Astrocyte (in vitro differentiated cells and primary cell): ENCODE results near the gene URM1. TPM values are rescaled to one million over a fixed set of nuclear protein-coding genes. Genes with fewer than 3 reads are reported as not detected.

Experiments
- DNase-seq: peaks from one replicate; pipeline ENCODE4 v3.0.0-alpha.2; 2010; ENCODE audit warnings: low read depth
- FAIRE-seq: peaks from 2 replicates; lab custom pipeline; 2011; peaks lifted over from hg19 to GRCh38; lab: Jason Lieb, UNC
- H2AFZ ChIP-seq: 2 replicates; pipeline ENCODE4 v1.6.0; 2012; ENCODE audit warnings: low read depth, low read length, inconsistent platforms
- H3K27ac ChIP-seq: 2 replicates; pipeline ENCODE4 v1.5.1; 2011; ENCODE audit warnings: low read depth, low read length, inconsistent platforms
- H3K27me3 ChIP-seq: 2 replicates; pipeline ENCODE4 v1.6.0; 2011; ENCODE audit warnings: low read length, inconsistent platforms; ENCODE audit not compliant: insufficient read depth
- H3K36me3 ChIP-seq: 2 replicates; pipeline ENCODE4 v1.5.1; 2011; ENCODE audit warnings: low read length, inconsistent platforms; ENCODE audit not compliant: insufficient read depth
- H3K4me1 ChIP-seq: 2 replicates; pipeline ENCODE4 v1.5.1; 2011; ENCODE audit warnings: low read length, inconsistent platforms; ENCODE audit not compliant: insufficient read depth
- H3K4me2 ChIP-seq: 2 replicates; pipeline ENCODE4 v1.6.0; 2012; ENCODE audit warnings: low read length, inconsistent platforms
- H3K4me3 ChIP-seq: 2 replicates; pipeline ENCODE4 v1.5.1; 2011; ENCODE audit warnings: low read depth, mild to moderate bottlenecking, low read length, inconsistent platforms; ENCODE audit not compliant: insufficient read depth
- H3K79me2 ChIP-seq: 2 replicates; pipeline ENCODE4 v1.6.0; 2012; ENCODE audit warnings: mild to moderate bottlenecking, low read length, inconsistent platforms; ENCODE audit not compliant: insufficient read depth
- H3K9ac ChIP-seq: 2 replicates; pipeline ENCODE4 v1.6.0; 2012; ENCODE audit warnings: mild to moderate bottlenecking, low read length, inconsistent platforms
- H3K9me3 ChIP-seq: 2 replicates; pipeline ENCODE4 v1.5.1; 2012; ENCODE audit warnings: low read depth, mild to moderate bottlenecking, low read length, inconsistent platforms; ENCODE audit not compliant: insufficient read depth
- H4K20me1 ChIP-seq: 2 replicates; pipeline ENCODE4 v1.6.0; 2012; ENCODE audit warnings: low read length, inconsistent platforms; ENCODE audit not compliant: insufficient read depth
- H3K27ac Mint-ChIP-seq: one replicate; pipeline ENCODE4 v1.8.0; 2021; ENCODE audit warnings: mild to moderate bottlenecking, mixed read lengths; ENCODE audit not compliant: unreplicated experiment
- H3K27me3 Mint-ChIP-seq: one replicate; pipeline ENCODE4 v1.8.0; 2021; ENCODE audit warnings: low read depth, mixed read lengths; ENCODE audit not compliant: unreplicated experiment
- H3K36me3 Mint-ChIP-seq: one replicate; pipeline ENCODE4 v1.8.0; 2021; ENCODE audit warnings: low read depth, mixed read lengths; ENCODE audit not compliant: unreplicated experiment
- H3K4me1 Mint-ChIP-seq: one replicate; pipeline ENCODE4 v1.8.0; 2021; ENCODE audit warnings: low read depth, mixed read lengths; ENCODE audit not compliant: unreplicated experiment
- H3K4me3 Mint-ChIP-seq: one replicate; pipeline ENCODE4 v1.8.0; 2021; ENCODE audit warnings: mild to moderate bottlenecking, moderate library complexity, mixed read lengths; ENCODE audit not compliant: unreplicated experiment
- H3K9me3 Mint-ChIP-seq: one replicate; pipeline ENCODE4 v1.8.0; 2021; ENCODE audit warnings: mild to moderate bottlenecking, mixed read lengths; ENCODE audit not compliant: unreplicated experiment
- EZH2 ChIP-seq: IDR thresholded peaks from 2 replicates; pipeline ENCODE4 v1.6.1; 2012; ENCODE audit warnings: mild to moderate bottlenecking, low read length, inconsistent platforms; ENCODE audit not compliant: insufficient read depth
- total RNA-seq: library from RNA; stranded (reverse); gene quantifications from 2 replicates; pipeline ENCODE4 v1.2.1, GENCODE V29; 2021
- TF ChIP-seq, protein P1 (sequence below): IDR thresholded peaks from 2 replicates; pipeline ENCODE4 v1.5.1; 2011; ENCODE audit warnings: low read depth, mild to moderate bottlenecking, inconsistent platforms, low read length, moderate library complexity; ENCODE audit not compliant: insufficient read depth

The URM1 gene
- total RNA-seq, 1 donor from 2014 or later, result 50.7 TPM

DNA sequence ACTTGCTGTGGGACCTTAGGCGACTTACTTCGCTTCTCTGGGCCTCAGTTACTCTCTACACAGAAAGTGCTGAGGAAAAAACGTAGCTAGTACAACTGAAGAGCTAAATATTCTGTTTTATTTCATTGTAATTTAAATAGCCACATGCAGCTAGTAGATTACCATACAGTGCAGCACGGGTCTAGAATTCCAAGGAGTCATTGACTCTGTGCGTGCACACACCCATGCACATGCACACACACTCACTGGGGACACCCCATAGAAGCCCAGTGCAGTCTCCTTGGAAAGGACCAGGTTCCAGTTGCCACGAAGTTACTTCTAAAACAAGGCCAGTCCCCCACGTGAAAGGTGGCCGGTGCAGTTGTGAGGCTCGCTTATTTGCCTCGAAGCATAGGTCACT, 17.0 kb downstream of the URM1 start:
- H3K27me3 ChIP-seq, result peaks cover 20% of the 10 kb centered on the region
- no peak overlapping the region for H3K27ac ChIP-seq
- H3K4me3 ChIP-seq, result no peak overlapping the region
- H4K20me1 ChIP-seq, result peaks cover 81% of the 10 kb centered on the region
- H3K4me3 Mint-ChIP-seq, result no peak overlapping the region
- no peak overlapping the region for H2AFZ ChIP-seq
- H3K36me3 Mint-ChIP-seq, result peaks cover 30% of the 10 kb centered on the region
- peaks cover 3% of the 10 kb centered on the region for H3K4me1 Mint-ChIP-seq
- H3K36me3 ChIP-seq, result peaks cover 8% of the 10 kb centered on the region
- TF ChIP-seq, protein P1, sequence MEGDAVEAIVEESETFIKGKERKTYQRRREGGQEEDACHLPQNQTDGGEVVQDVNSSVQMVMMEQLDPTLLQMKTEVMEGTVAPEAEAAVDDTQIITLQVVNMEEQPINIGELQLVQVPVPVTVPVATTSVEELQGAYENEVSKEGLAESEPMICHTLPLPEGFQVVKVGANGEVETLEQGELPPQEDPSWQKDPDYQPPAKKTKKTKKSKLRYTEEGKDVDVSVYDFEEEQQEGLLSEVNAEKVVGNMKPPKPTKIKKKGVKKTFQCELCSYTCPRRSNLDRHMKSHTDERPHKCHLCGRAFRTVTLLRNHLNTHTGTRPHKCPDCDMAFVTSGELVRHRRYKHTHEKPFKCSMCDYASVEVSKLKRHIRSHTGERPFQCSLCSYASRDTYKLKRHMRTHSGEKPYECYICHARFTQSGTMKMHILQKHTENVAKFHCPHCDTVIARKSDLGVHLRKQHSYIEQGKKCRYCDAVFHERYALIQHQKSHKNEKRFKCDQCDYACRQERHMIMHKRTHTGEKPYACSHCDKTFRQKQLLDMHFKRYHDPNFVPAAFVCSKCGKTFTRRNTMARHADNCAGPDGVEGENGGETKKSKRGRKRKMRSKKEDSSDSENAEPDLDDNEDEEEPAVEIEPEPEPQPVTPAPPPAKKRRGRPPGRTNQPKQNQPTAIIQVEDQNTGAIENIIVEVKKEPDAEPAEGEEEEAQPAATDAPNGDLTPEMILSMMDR, result no peak
- TF ChIP-seq EZH2, result no peak
- FAIRE-seq, result no peak
- no peak overlapping the region for H3K27ac Mint-ChIP-seq
- DNase-seq, result no peak
- H3K9me3 Mint-ChIP-seq, result no peaks in the 10 kb centered on the region
- H3K27me3 Mint-ChIP-seq, result peaks cover 18% of the 10 kb centered on the region
- no peak overlapping the region for H3K4me2 ChIP-seq
- H3K9ac ChIP-seq, result no peak overlapping the region
- peaks cover 3% of the 10 kb centered on the region for H3K4me1 ChIP-seq
- H3K79me2 ChIP-seq, result no peaks in the 10 kb centered on the region
- H3K9me3 ChIP-seq, result no peaks in the 10 kb centered on the region

DNA sequence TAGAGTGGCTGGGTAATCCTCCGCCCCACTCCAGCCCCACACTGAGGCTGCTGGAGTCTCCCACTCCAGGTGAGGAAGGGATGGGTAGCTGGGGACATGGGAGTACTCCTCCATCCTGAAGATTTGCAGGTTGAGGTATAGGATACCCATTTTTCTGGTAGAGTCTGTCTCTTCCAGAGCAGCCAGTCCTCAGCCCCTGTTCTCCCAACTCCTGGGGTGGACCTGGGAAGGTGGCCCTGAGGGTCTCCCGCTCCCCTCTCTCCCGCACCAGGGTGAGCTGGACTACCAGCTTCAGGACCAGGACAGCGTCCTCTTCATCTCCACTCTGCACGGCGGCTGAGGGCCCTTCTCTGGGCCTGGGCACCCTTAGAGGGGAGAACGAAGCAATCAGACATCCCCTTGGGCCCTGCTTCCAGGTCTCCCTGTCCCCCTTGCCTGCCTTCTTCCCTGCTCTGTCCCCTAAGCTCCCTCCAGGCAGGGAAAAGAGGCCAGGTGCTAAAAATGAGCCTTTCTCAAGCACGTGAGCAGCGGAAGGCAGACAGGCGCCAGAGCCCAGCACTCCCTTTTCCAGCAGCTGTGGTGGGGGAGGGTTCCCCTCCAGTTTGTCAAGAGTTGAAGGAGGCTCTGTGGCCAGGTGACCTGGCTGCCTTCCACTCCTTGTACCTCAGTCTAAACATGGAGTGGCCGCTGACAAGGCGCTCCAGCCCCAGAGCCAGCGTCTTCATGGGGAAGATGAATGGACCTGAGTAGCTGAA, 18.4 kb downstream of the URM1 start:
- Histone ChIP-seq H3K36me3 (peaks cover 8% of the 10 kb centered on the region), H3K9me3 (no peaks in the 10 kb centered on the region), H4K20me1 (peaks cover 81% of the 10 kb centered on the region), H3K4me1 (peaks cover 3% of the 10 kb centered on the region), H3K27ac (no peak overlapping the region), H3K9ac (no peak overlapping the region), H3K27me3 (peaks cover 29% of the 10 kb centered on the region), H3K4me2 (no peak overlapping the region), H2AFZ (no peak overlapping the region), H3K4me3 (no peak overlapping the region), H3K79me2 (no peaks in the 10 kb centered on the region)
- Mint-ChIP-seq H3K36me3 (peaks cover 26% of the 10 kb centered on the region), H3K4me1 (peaks cover 10% of the 10 kb centered on the region), H3K9me3 (peaks cover 3% of the 10 kb centered on the region), H3K27me3 (peaks cover 30% of the 10 kb centered on the region), H3K27ac (no peak overlapping the region), H3K4me3 (no peak overlapping the region)
- FAIRE-seq (no peak), DNase-seq (no peak)
- TF ChIP-seq EZH2, result no peak
- TF ChIP-seq, protein P1, result no peak
